Activated CD8-positive, alpha-beta memory T cell treated with anti-CD3 and anti-CD28 coated beads, Interleukin-2, amount 50 U/mL, for 1 hour (primary cell): Measurements from ENCODE around the gene LAIR1.
A peak's percentile ranks its signal among the peaks of the same experiment; 100 is the strongest.
"Not testable (repeated sequence)": the region's sequence is repeated elsewhere in the genome, so short reads cannot be mapped to it uniquely, and the experiment has no call there.

ENCODE experiments used
- DNase-seq: peaks from one replicate; pipeline ENCODE4 v3.0.0-alpha.2; 2020; ENCODE audit errors: extremely low read depth

The LAIR1 gene

GRCh38 chr19:54364775-54365257 lies at the start of gene LAIR1:
TSS of gene LAIR1 (minus strand) at chr19:54364931. CDS start at chr19:54364804, 127 bp downstream.
- DNase-seq, result no peak

GRCh38 chr19:54414156-54414555 lies 49.4 kb upstream of the LAIR1 start:
- DNase-seq, result no peak

- no peak for DNase-seq
These were observed 48.1 kb upstream of the LAIR1 start for GRCh38 chr19:54412877-54413276.

- DNase-seq, result no peak
These were observed 46.3 kb upstream of the LAIR1 start for GRCh38 chr19:54411033-54411432.

GRCh38 chr19:54408456-54409026 lies 43.8 kb upstream of the LAIR1 start:
- DNase-seq, result no peak

- no peak for DNase-seq
These were observed 43.0 kb upstream of the LAIR1 start for GRCh38 chr19:54407780-54408179.

GRCh38 chr19:54405628-54406027 lies 40.9 kb upstream of the LAIR1 start:
- no peak for DNase-seq

GRCh38 chr19:54403054-54403453 lies 38.3 kb upstream of the LAIR1 start:
- no peak for DNase-seq

- DNase-seq, result no peak
These were observed 36.2 kb upstream of the LAIR1 start for GRCh38 chr19:54400913-54401312.

GRCh38 chr19:54399189-54399588 lies 34.5 kb upstream of the LAIR1 start:
- no peak for DNase-seq

GRCh38 chr19:54395685-54396084 lies 31.0 kb upstream of the LAIR1 start:
- DNase-seq, result no peak

GRCh38 chr19:54393381-54393780 lies 28.6 kb upstream of the LAIR1 start:
- no peak for DNase-seq

- no peak for DNase-seq
These were observed 27.4 kb upstream of the LAIR1 start for GRCh38 chr19:54392105-54392504.

- no peak for DNase-seq
These were observed 26.9 kb upstream of the LAIR1 start for GRCh38 chr19:54391589-54392061.

- DNase-seq, result peak; percentile 55
These were observed 26.3 kb upstream of the LAIR1 start for GRCh38 chr19:54390942-54391577.

GRCh38 chr19:54389553-54389952 lies 24.8 kb upstream of the LAIR1 start:
- DNase-seq, result no peak

GRCh38 chr19:54388802-54389139 lies 24.0 kb upstream of the LAIR1 start:
- DNase-seq, result no peak

- DNase-seq, result no peak
These were observed 23.5 kb upstream of the LAIR1 start for GRCh38 chr19:54387991-54388801.

- DNase-seq, result no peak
These were observed 18.6 kb upstream of the LAIR1 start for GRCh38 chr19:54383330-54383729.

- DNase-seq, result not testable (repeated sequence)
These were observed 17.3 kb upstream of the LAIR1 start for GRCh38 chr19:54382041-54382440.

GRCh38 chr19:54380897-54381296 lies 16.2 kb upstream of the LAIR1 start:
- no peak for DNase-seq

GRCh38 chr19:54379187-54379678 lies 14.5 kb upstream of the LAIR1 start:
- DNase-seq, result no peak
